Iris pigment epithelial cell (primary cell): Measurements from ENCODE around the gene SUFU.

Experiments
- DNase-seq: peaks from one replicate; pipeline ENCODE4 v3.0.0-alpha.2; 2011; ENCODE audit warnings: low read depth

SUFU gene

DNA sequence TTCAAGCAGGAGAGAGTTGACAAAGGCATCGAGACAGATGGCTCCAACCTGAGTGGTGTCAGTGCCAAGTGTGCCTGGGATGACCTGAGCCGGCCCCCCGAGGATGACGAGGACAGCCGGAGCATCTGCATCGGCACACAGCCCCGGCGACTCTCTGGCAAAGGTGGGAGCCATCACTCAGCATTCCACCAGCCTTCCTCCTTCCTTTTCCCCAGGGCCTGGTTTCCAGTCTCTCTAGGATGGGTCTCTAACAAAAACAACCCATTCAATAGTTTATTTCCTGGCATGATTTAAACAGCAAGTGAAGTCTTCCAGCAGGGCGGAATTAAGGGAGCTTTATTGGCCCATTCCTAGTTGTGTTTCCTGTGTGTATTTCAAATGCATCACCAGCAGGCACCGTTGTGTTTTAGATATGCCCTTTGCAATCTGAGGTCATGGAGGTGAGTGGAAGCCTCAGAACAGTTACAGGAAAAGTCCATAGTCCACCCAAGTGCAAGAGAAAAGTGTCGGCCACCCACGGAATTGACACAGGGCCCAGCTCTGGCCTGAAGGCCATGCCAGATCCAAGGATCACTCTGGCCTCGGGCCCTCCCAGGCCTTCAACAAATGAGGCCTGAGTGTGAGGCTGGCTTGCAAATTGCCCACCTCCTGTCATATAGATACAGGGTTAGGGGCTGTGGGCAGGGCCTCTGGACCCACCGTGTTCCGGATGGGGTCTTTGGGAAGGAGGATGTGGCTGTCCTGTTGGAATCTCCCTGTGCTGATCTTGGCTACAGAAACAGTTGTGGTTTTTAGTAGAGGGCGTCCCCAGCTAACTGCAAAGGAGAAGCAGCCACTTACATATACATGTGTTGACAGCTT, 93.6 kb downstream of the SUFU start:
- DNase-seq, result no peak

DNA sequence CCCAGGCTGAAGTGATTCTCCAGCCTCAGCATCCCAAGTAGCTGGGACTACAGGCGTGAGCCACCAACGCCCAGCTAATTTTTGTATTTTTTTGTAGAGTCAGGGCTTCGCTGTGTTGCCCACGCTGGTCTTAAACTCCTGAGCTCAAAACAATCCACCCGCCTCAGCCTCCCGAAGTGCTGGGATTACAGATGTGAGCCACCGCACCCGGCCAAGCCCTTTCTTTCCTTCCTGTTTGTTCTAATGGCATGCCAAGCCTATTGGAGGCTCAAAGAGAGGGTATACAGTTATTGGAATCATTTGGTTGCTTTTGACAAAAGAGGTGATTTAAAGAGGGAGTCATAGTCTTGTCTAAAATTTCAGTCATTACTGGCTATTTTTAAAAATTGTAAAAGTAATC, 94.5 kb downstream of the SUFU start:
- DNase-seq, result no peak

DNA sequence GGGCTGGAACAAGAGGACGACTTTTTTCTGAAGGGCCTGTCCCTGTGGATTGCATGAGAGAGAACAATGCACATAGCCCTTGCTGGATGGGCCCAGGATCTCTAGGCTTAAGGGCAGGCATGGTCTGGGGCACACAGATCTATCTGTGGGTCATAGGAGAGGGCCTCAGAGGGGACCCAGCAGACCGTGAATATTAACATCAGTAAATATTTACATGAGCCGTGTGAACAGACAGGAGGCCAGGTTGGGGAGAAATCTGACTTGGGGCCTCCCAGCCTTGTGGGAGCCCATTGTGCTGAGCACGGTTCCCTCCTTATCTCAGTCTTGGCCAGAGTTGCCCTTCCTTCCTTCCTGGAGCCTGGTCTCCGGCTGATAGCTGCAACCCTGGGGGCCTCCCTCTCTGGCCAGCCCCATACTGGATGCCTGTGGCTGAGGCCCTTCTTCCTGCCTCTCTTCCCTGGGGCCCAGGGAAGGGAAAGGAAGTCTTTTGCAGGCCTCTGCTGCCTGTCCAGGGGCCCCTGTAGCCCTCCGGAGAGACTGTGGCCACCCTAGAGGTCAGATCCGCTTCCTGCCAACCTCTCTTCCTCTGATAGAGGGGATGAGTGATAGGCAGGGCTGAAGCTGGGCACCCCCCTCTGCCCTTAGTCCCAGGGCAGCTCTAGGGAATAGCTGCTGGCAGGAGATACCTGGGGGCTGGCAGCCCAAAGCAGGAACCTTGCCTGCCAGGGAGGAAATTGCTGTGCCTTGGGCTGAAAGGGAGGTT, 96.0 kb downstream of the SUFU start:
- DNase-seq, result no peak

GRCh38 chr10:102600816-102601215, 97.0 kb downstream of the SUFU start:
- DNase-seq, result no peak

- no peak for DNase-seq
These were observed 97.9 kb downstream of the SUFU start for GRCh38 chr10:102601639-102602038.

- DNase-seq, result peak; percentile 59
These were observed 98.7 kb downstream of the SUFU start for GRCh38 chr10:102602272-102603045.

GRCh38 chr10:102603946-102604345, 100.2 kb downstream of the SUFU start:
- DNase-seq, result no peak

DNA sequence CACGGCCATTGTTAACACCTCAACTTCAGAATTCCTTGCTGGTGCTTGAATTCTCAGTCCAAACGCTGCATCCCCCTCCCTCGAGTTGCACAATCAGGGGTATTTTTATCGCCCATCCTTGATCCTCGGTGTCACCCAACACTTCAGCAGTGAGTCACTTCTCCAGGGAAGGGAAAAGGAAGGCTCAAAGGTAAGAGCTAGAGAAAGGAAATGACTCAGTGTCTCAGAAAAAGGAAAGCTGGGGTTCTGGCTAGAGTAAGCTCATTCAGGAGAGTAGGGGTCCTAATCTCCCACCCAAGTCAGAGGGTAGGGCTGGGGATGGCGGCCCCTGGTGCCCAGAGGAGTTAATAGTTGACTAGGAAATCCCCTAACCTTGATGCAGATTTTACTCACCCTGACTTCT, 100.7 kb downstream of the SUFU start:
- peak; percentile 91 for DNase-seq

GRCh38 chr10:102605712-102606111, 101.9 kb downstream of the SUFU start:
- peak; percentile 63 for DNase-seq

DNA sequence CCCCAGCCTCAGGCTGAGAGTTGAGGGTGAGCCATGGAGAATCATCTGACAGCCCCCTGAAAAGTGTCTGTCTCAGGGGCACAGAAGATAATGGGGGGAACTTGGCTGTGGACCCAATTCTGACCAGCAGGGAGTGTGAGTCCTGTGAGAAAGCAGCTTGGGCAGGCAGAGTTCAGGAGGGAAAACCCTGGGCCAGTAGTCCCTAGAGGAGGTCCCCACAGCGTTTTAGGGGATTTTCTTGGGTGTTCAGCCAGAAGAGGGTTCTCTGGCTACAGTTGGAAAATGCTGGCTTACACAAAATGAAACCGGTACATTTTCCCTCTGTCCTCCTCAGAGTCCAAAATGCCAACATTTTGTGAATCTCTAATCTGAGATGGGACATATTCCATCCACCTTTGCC, 104.7 kb downstream of the SUFU start:
- no peak for DNase-seq

- DNase-seq, result peak; percentile 91
These were observed 106.7 kb downstream of the SUFU start for GRCh38 chr10:102610441-102610887.

DNA sequence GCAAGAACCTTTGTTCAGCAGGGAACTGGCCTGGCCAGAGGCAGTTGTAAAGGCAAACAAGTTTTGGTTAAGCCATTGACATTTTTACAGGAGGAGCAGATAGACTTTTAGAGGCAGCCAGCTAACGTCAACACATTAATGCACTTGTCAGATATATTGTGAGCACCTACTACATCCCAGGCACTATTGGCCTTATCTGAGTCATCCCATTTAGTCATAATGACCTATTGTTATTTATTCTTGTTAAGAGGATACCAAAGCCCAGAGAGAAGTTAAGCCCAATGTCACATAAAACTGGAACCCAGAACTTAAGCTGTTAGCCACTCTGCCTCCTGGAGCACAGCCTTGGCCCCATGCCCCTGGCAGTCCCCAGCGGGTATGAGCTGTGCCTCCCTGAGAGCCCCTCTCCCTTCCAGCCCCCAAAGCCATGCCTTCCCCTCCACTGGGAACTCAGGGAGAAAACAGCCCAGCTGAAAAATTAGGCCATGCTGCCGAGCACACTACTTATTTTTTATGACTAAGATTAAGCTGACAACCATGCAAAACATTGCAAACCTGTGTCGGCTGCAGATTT, 107.8 kb downstream of the SUFU start:
- peak; percentile 70 for DNase-seq

GRCh38 chr10:102612964-102613275, 109.1 kb downstream of the SUFU start:
- no peak for DNase-seq

GRCh38 chr10:102613286-102613685, 109.5 kb downstream of the SUFU start:
- DNase-seq, result no peak

GRCh38 chr10:102613785-102614184, 110.0 kb downstream of the SUFU start:
- DNase-seq, result no peak

GRCh38 chr10:102614888-102615287, 111.1 kb downstream of the SUFU start:
- DNase-seq, result no peak

GRCh38 chr10:102615361-102615760, 111.6 kb downstream of the SUFU start:
- DNase-seq, result no peak

GRCh38 chr10:102616066-102616770, 112.4 kb downstream of the SUFU start:
- DNase-seq, result no peak

DNA sequence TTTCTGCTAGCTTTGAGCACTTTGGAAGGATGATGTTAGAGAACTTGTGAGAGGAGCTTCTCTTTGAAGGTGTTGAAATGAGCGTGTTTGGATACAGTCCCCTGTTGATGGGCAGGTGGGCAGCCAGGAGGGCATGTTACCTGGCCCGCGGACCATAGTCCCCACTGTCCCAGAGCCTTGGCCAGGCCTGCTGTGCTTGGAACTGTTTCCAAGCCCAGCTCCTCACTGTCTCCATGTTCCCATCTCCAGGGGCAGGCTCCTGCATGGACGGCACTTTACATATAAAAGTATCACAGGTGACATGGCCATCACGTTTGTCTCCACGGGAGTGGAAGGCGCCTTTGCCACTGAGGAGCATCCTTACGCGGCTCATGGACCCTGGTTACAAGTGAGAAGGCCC, 113.3 kb downstream of the SUFU start:
- DNase-seq, result no peak

DNA sequence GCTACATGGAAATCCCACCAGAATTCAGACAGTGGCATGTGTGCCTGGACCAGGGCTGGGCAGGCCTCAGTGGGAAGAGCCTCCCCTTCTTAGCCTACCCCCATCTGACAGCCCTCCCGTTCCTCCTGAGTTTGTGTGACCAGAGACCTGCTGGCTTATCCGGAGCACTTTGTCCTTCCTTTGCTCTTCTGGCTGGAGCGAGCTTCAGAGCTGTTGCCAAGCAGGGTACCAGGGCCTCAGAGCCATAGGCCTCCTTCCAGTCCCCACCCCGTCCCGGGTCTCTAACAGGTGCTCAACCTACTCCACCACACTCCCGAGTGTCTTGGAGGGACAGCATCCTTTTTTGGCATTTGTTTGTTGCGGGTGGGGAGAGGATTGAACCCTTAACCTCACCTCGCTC, 114.0 kb downstream of the SUFU start:
- DNase-seq, result no peak

- no peak for DNase-seq
These were observed 115.7 kb downstream of the SUFU start for GRCh38 chr10:102619281-102619981.
